ENCODE data around the gene ANKRD33B. TPM values are rescaled to one million over a fixed set of nuclear protein-coding genes. Genes with fewer than 3 reads are reported as not detected.

Gene ANKRD33B
- polyA plus RNA-seq, 3 donors = 0.05 TPM; not detected in 2

DNA sequence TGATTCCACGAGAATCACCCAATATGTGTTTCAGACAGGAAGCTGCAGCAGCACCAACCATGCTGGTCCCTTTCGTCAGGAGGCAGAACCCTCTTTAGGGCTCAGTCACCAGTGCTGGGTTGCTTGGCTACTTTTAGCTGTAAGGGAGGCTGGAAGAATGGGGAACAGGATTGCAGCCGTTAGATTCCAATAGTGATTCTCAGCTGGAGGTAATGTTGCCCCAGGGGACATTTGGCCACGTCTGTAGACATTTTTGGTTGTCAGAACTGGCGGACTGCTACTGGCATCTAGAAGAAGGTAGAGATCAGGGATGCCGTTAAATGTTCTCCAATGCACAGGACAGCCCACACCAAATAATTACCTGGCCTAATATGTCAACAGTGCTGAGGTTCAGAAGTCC, 81.8 kb downstream of the ANKRD33B start:
- Histone ChIP-seq H3K36me3 (replicated peaks in 1 of 2; ENCODE audit: control insufficient read depth in 1 of 2, insufficient read depth in 2 of 2, low read length in 2 of 2) (no peaks in the 10 kb centered on the region), H3K79me2 (ENCODE audit: insufficient read depth, low read length) (peaks cover 4% of the 10 kb centered on the region), H3K27me3 (ENCODE audit: control insufficient read depth in 2 of 2, insufficient read depth in 2 of 2, low read length in 2 of 2) (no peaks in the 10 kb centered on the region), H3K4me3 (replicated peaks in 1 of 3; ENCODE audit: low read depth in 2 of 3, low read length in 3 of 3) (no peak overlapping the region), H3K9ac (ENCODE audit: insufficient read depth, low read length, poor library complexity, severe bottlenecking) (no peak overlapping the region), H3K4me2 (replicated peaks; ENCODE audit: extremely low read depth, low read length, poor library complexity, severe bottlenecking) (no peak overlapping the region), H3K9me3 (replicated peaks in 1 of 2; ENCODE audit: control insufficient read depth in 1 of 2, insufficient read depth in 1 of 2, low read length in 2 of 2) (no peaks in the 10 kb centered on the region), H3K4me1 (ENCODE audit: control insufficient read depth in 1 of 2, insufficient read depth in 2 of 2, low read length in 2 of 2) (peaks cover 16 to 24% of the 10 kb centered on the region in 2 donors), H2AFZ (ENCODE audit: insufficient read depth, low read depth, low read length, poor library complexity, severe bottlenecking) (peak overlapping the region; percentile 17), H4K20me1 (ENCODE audit: insufficient read depth, low read length) (no peaks in the 10 kb centered on the region), H3K27ac (ENCODE audit: low read depth in 1 of 2, low read length in 2 of 2) (no peak overlapping the region)
- 76% methylated on average over 4 of the region's 6 CpGs for WGBS (ENCODE audit: insufficient coverage)
- TF ChIP-seq, protein P1, sequence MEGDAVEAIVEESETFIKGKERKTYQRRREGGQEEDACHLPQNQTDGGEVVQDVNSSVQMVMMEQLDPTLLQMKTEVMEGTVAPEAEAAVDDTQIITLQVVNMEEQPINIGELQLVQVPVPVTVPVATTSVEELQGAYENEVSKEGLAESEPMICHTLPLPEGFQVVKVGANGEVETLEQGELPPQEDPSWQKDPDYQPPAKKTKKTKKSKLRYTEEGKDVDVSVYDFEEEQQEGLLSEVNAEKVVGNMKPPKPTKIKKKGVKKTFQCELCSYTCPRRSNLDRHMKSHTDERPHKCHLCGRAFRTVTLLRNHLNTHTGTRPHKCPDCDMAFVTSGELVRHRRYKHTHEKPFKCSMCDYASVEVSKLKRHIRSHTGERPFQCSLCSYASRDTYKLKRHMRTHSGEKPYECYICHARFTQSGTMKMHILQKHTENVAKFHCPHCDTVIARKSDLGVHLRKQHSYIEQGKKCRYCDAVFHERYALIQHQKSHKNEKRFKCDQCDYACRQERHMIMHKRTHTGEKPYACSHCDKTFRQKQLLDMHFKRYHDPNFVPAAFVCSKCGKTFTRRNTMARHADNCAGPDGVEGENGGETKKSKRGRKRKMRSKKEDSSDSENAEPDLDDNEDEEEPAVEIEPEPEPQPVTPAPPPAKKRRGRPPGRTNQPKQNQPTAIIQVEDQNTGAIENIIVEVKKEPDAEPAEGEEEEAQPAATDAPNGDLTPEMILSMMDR (IDR thresholded peaks at IDR 0.05) = no peak
- Mint-ChIP-seq H3K4me3 (no peak overlapping the region), H3K4me1 (peaks cover 22% of the 10 kb centered on the region), H3K9me3 (peaks cover 0 to 5% (median 0%) of the 10 kb centered on the region in 7 donors), H3K36me3 (no peaks in the 10 kb centered on the region), H3K27me3 (ENCODE audit: low read depth in 3 of 3) (no peaks in the 10 kb centered on the region), H3K27ac (peak overlapping the region in 2 of 7 donors; percentile 36 to 53)
- intact Hi-C loops (cut with micrococcal nuclease) = no loop called here
- DNase-seq = no peak

DNA sequence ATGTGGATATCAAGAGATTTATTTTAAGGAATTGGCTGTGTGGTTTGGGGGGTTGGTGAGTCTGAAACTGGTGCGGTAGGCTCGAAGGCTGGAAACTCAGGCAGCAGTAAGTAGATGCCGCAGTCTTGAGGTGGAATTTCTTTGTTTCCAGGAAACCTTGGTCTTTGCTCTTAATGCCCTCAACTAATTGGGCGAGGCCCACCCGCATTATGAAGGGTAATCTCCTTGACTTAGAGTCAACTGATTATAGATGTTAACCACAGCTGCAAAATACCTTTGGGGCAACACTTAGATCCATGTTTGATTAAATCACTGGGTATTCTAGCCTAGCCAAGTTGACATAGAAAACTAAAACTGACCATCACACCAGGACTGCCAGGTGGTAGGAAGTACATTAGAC, 83.8 kb downstream of the ANKRD33B start:
- H3K27ac ChIP-seq (ENCODE audit: low read depth in 1 of 2, low read length in 2 of 2) = no peak overlapping the region
- peaks cover 0 to 1% (median 0%) of the 10 kb centered on the region in 3 donors for H3K27me3 Mint-ChIP-seq (ENCODE audit: low read depth in 3 of 3)
- H3K27ac Mint-ChIP-seq = no peak overlapping the region
- 100% methylated on average over 1 of the region's 5 CpGs for WGBS (ENCODE audit: insufficient coverage)
- no peaks in the 10 kb centered on the region for H3K27me3 ChIP-seq (ENCODE audit: control insufficient read depth in 2 of 2, insufficient read depth in 2 of 2, low read length in 2 of 2)
- TF ChIP-seq, protein P1 (IDR thresholded peaks at IDR 0.05) = no peak
- no peaks in the 10 kb centered on the region for H3K36me3 ChIP-seq (replicated peaks in 1 of 2; ENCODE audit: control insufficient read depth in 1 of 2, insufficient read depth in 2 of 2, low read length in 2 of 2)
- peaks cover 0 to 5% (median 0%) of the 10 kb centered on the region in 7 donors for H3K9me3 Mint-ChIP-seq
- H3K9ac ChIP-seq (ENCODE audit: insufficient read depth, low read length, poor library complexity, severe bottlenecking) = no peak overlapping the region
- H4K20me1 ChIP-seq (ENCODE audit: insufficient read depth, low read length) = no peaks in the 10 kb centered on the region
- H2AFZ ChIP-seq (ENCODE audit: insufficient read depth, low read depth, low read length, poor library complexity, severe bottlenecking) = no peak overlapping the region
- H3K9me3 ChIP-seq (replicated peaks in 1 of 2; ENCODE audit: control insufficient read depth in 1 of 2, insufficient read depth in 1 of 2, low read length in 2 of 2) = no peaks in the 10 kb centered on the region
- H3K79me2 ChIP-seq (ENCODE audit: insufficient read depth, low read length) = peaks cover 4% of the 10 kb centered on the region
- H3K4me3 ChIP-seq (replicated peaks in 1 of 3; ENCODE audit: low read depth in 2 of 3, low read length in 3 of 3) = no peak overlapping the region
- no peak overlapping the region for H3K4me3 Mint-ChIP-seq
- H3K4me1 Mint-ChIP-seq = peaks cover 22% of the 10 kb centered on the region
- no peak for DNase-seq
- H3K36me3 Mint-ChIP-seq = no peaks in the 10 kb centered on the region
- H3K4me1 ChIP-seq (ENCODE audit: control insufficient read depth in 1 of 2, insufficient read depth in 2 of 2, low read length in 2 of 2) = peaks cover 16 to 24% of the 10 kb centered on the region in 2 donors
- intact Hi-C loops (cut with micrococcal nuclease) = no loop called here
- no peak overlapping the region for H3K4me2 ChIP-seq (replicated peaks; ENCODE audit: extremely low read depth, low read length, poor library complexity, severe bottlenecking)

Measured in CD14-positive monocyte (primary cell).